HepG2 (cell line): ENCODE data around the gene ZNF513. TPM values are rescaled to one million over a fixed set of nuclear protein-coding genes. Genes with fewer than 3 reads are reported as not detected.

Source experiments
- BHLHE40 ChIP-seq: IDR thresholded peaks from 2 replicates; pipeline ENCODE4 v1.6.1; 2011; ENCODE audit warnings: low read length, improper control_type of control experiment
- DMAP1 ChIP-seq: IDR thresholded peaks from 2 replicates; pipeline ENCODE4 v1.6.1; 2016
- KLF6 ChIP-seq: IDR thresholded peaks from 2 replicates; pipeline ENCODE4 v1.8.0; 2016; ENCODE audit warnings: missing biosample characterization, missing genetic modification reagents
- KLF9 ChIP-seq: IDR thresholded peaks from 2 replicates; pipeline ENCODE4 v1.6.1; 2016; ENCODE audit warnings: low read depth
- MAFG ChIP-seq: sonication (generic); formaldehyde crosslinking; IDR thresholded peaks from 2 replicates; pipeline ENCODE4 v1.5.1; 2020; ENCODE audit warnings: mild to moderate bottlenecking, missing genetic modification reagents
- PAX8 ChIP-seq: sonication (generic); formaldehyde crosslinking; IDR thresholded peaks from 2 replicates; pipeline ENCODE4 v1.8.0; 2022; ENCODE audit warnings: mild to moderate bottlenecking, missing genetic modification reagents, borderline replicate concordance
- PHF20 ChIP-seq: sonication (generic); formaldehyde crosslinking; IDR thresholded peaks from 2 replicates; pipeline ENCODE4 v1.5.0; 2020; ENCODE audit warnings: mild to moderate bottlenecking, missing genetic modification reagents
- PRDM10 ChIP-seq: sonication (generic); formaldehyde crosslinking; IDR thresholded peaks from 2 replicates; pipeline ENCODE4 v1.4.0; 2020; ENCODE audit warnings: low read depth, missing genetic modification reagents
- SRY ChIP-seq: sonication (generic); formaldehyde crosslinking; IDR thresholded peaks from 2 replicates; pipeline ENCODE4 v1.8.0; 2022; ENCODE audit warnings: mild to moderate bottlenecking, missing genetic modification reagents
- TAF1 ChIP-seq: sonication (generic); formaldehyde crosslinking; IDR thresholded peaks from 2 replicates; pipeline ENCODE4 v1.4.0; 2020; ENCODE audit warnings: missing genetic modification reagents
- TEF ChIP-seq: sonication (generic); formaldehyde crosslinking; IDR thresholded peaks from 2 replicates; pipeline ENCODE4 v1.5.0; 2020; ENCODE audit warnings: missing genetic modification reagents
- TERF1 ChIP-seq: sonication (generic); formaldehyde crosslinking; IDR thresholded peaks from 2 replicates; pipeline ENCODE4 v1.8.0; 2022; ENCODE audit warnings: mild to moderate bottlenecking, missing genetic modification reagents, moderate library complexity
- ZBTB26 ChIP-seq: IDR thresholded peaks from 2 replicates; pipeline ENCODE4 v1.6.1; 2016; ENCODE audit warnings: missing compliant biosample characterization, missing genetic modification reagents, borderline replicate concordance
- ZBTB49 ChIP-seq: sonication (generic); formaldehyde crosslinking; IDR thresholded peaks from 2 replicates; pipeline ENCODE4 v1.4.0; 2020; ENCODE audit warnings: missing genetic modification reagents, borderline replicate concordance
- ZFP62 ChIP-seq: sonication (generic); formaldehyde crosslinking; IDR thresholded peaks from 2 replicates; pipeline ENCODE4 v1.4.0; 2020; ENCODE audit warnings: missing genetic modification reagents
- ZNF121 ChIP-seq: sonication (generic); formaldehyde crosslinking; IDR thresholded peaks from 2 replicates; pipeline ENCODE4 v1.5.0; 2020; ENCODE audit warnings: mild to moderate bottlenecking, missing genetic modification reagents
- ZNF430 ChIP-seq: sonication (generic); formaldehyde crosslinking; IDR thresholded peaks from 2 replicates; pipeline ENCODE4 v1.9.0; 2021; ENCODE audit warnings: mild to moderate bottlenecking, missing genetic modification reagents
- ZNF597 ChIP-seq: sonication (generic); formaldehyde crosslinking; IDR thresholded peaks from 2 replicates; pipeline ENCODE4 v1.5.0; 2020; ENCODE audit warnings: missing genetic modification reagents
- ZNF878 ChIP-seq: sonication (generic); formaldehyde crosslinking; IDR thresholded peaks from 2 replicates; pipeline ENCODE4 v1.8.1; 2023; ENCODE audit warnings: mild to moderate bottlenecking, missing genetic modification reagents, moderate library complexity
- polyA plus RNA-seq, 8 experiments: library from polyadenylated mRNA; depleted of rRNA in 3 of 8; stranded (reverse) in 7 of 8; unstranded in 1 of 8; fragments of >200 nt; fragmentation: Illumina TruSeq in 4 of 8; extraction: Trizol in 4 of 8; gene quantifications; 2 replicates each; pipeline versions ENCODE4 v1.2.1 to v1.2.3, GENCODE V29; 2011 to 2016; ENCODE audit warnings: low read depth in 4 of 8, missing spikeins in 1 of 8, mixed read lengths in 1 of 8; ENCODE audit not compliant: insufficient read depth in 1 of 8
- total RNA-seq, 5 experiments: library from RNA; depleted of rRNA; stranded (reverse); fragments of >200 nt; fragmentation: Illumina TruSeq; extraction: Trizol; gene quantifications; 2 replicates each; pipeline ENCODE4 v1.2.3, GENCODE V29; 2016; ENCODE audit warnings: low read depth in 1 of 5

The ZNF513 gene
- total and polyA plus RNA-seq, 2 of the 13 experiments (the other 11 are each of a cell fraction or from before 2014, with no cell fraction given) = 4.9 to 6.3 TPM

GRCh38 chr2:27409321-27410073 is 29.0 kb upstream of the ZNF513 start, which contains the start of gene PPM1G (continued):
- TF ChIP-seq PRDM10 (CRISPR knock-in tag) (peak; percentile 82), KLF6 (peak; percentile 86), ZNF878 (CRISPR knock-in tag) (peak; percentile 76), MAFG (no peak), TERF1 (no peak; the same call in 1 of the 2 replicates), TAF1 (CRISPR knock-in tag) (peak; percentile 99), ZBTB49 (peak; percentile 71; the same call in 1 of the 2 replicates), DMAP1 (peak; percentile 90), PHF20 (peak; percentile 87), BHLHE40 (no peak), ZNF430 (CRISPR knock-in tag) (peak; percentile 98), TEF (CRISPR knock-in tag) (no peak; the same call in 1 of the 2 replicates), PAX8 (CRISPR knock-in tag) (peak; percentile 80; the same call in 1 of the 2 replicates), SRY (CRISPR knock-in tag) (peak; percentile 83; the same call in 1 of the 2 replicates), ZNF121 (CRISPR knock-in tag) (peak; percentile 78), ZFP62 (CRISPR knock-in tag) (no peak; the same call in 1 of the 2 replicates), ZBTB26 (peak; percentile 74; the same call in 1 of the 2 replicates), KLF9 (peak; percentile 99), ZNF597 (CRISPR knock-in tag) (no peak)
